Prostate gland (tissue), 2 donors: ENCODE data around the gene ZFP1. TPM values are rescaled to one million over a fixed set of nuclear protein-coding genes. Genes with fewer than 3 reads are reported as not detected.

Experiments used
- DNase-seq: peaks from one replicate; pipeline ENCODE4 v3.0.0-alpha.2; 2019; ENCODE audit warnings: low spot score
- H3K27ac ChIP-seq, 2 donors: fragments of 200-600 bp; sonication (generic); 2 replicates each; pipeline ENCODE4 v1.5.1; 2017 to 2019
- H3K27me3 ChIP-seq: fragments of 200-600 bp; sonication (generic); replicated peaks from 2 replicates; pipeline ENCODE4 v1.5.1; 2019; ENCODE audit not compliant: insufficient read depth
- H3K36me3 ChIP-seq, 2 donors: fragments of 200-600 bp; sonication (generic); 1 replicate in 1 of 2; 2 replicates in 1 of 2; pipeline versions ENCODE4 v1.5.1 to v1.8.1; 2017 to 2019
- H3K4me1 ChIP-seq: fragments of 200-600 bp; sonication (generic); replicated peaks from 2 replicates; pipeline ENCODE4 v1.5.1; 2019
- H3K4me3 ChIP-seq, 2 donors: fragments of 200-600 bp; sonication (generic); 2 replicates each; pipeline ENCODE4 v1.5.1; 2017 to 2019
- H3K9me3 ChIP-seq: fragments of 200-600 bp; sonication (generic); 2 replicates; pipeline ENCODE4 v1.5.1; 2017
- CTCF ChIP-seq, 4 experiments: fragments of 200-600 bp in 2 of 4; fragments of 450-650 bp in 2 of 4; sonication (generic) in 2 of 4; IDR thresholded peaks; 1 replicate in 3 of 4; 2 replicates in 1 of 4; pipeline ENCODE4 v1.5.1; 2016 to 2019; ENCODE audit warnings: antibody characterized with exemption in 4 of 4, mild to moderate bottlenecking in 2 of 4, moderate library complexity in 2 of 4
- POLR2A ChIP-seq: fragments of 450-650 bp; IDR thresholded peaks from one replicate; pipeline ENCODE4 v1.6.1; 2016; ENCODE audit warnings: antibody characterized with exemption, mild to moderate bottlenecking
- POLR2AphosphoS5 ChIP-seq: sonication (generic); formaldehyde crosslinking; IDR thresholded peaks from one replicate; pipeline ENCODE4 v1.6.1; 2017; ENCODE audit warnings: antibody characterized with exemption
- WGBS: methylation state at CpG from one replicate; pipeline ENCODE4 v1.1.5; 2018; 5-methylcytosine and 5-hydroxymethylcytosine counted together
- intact Hi-C: fragments of 100-400 bp; cut with DNase I; formaldehyde crosslinking; loops from one replicate; pipeline ENCODE4 v1.14.2; 2022
- total RNA-seq, 2 donors: library from RNA; depleted of rRNA; stranded (reverse); fragments of >200 nt; gene quantifications; one replicate each; pipeline ENCODE4 v1.1.0, GENCODE V29; 2016

Gene ZFP1
- total RNA-seq, 2 donors from 2014 or later, result 9.8 to 10.3 TPM

GRCh38 chr16:75101635-75102034 lies 46.7 kb upstream of the ZFP1 start:
- WGBS, result 96% methylated on average over 3 of the region's 3 CpGs
- DNase-seq, result no peak
- intact Hi-C loops, result loop anchor here (10.0 kb wide), 1 partner anchor 57 kb away; no protein-coding TSS in a partner anchor
- Histone ChIP-seq H3K4me3 (no peak overlapping the region), H3K27me3 (no peaks in the 10 kb centered on the region), H3K36me3 (no peaks in the 10 kb centered on the region), H3K27ac (no peak overlapping the region), H3K4me1 (peaks cover 9% of the 10 kb centered on the region), H3K9me3 (no peaks in the 10 kb centered on the region)
- no peak for TF ChIP-seq POLR2AphosphoS5
- TF ChIP-seq POLR2A, result no peak
- TF ChIP-seq CTCF (IDR thresholded peaks at IDR 0.05), result no peak

- no peaks in the 10 kb centered on the region for H3K36me3 ChIP-seq
- WGBS, result 96% methylated on average over 9 of the region's 9 CpGs
- H3K9me3 ChIP-seq, result no peaks in the 10 kb centered on the region
- DNase-seq, result no peak
- no peaks in the 10 kb centered on the region for H3K27me3 ChIP-seq
- H3K27ac ChIP-seq, result no peak overlapping the region
- H3K4me3 ChIP-seq, result no peak overlapping the region
- intact Hi-C loops, result loop anchor here (10.0 kb wide), 1 partner anchor 58 kb away; no protein-coding TSS in a partner anchor
- no peak for TF ChIP-seq CTCF (IDR thresholded peaks at IDR 0.05)
- TF ChIP-seq POLR2AphosphoS5, result no peak
- TF ChIP-seq POLR2A, result no peak
- peaks cover 3% of the 10 kb centered on the region for H3K4me1 ChIP-seq
Measured at GRCh38 chr16:75102595-75102994, 45.7 kb upstream of the ZFP1 start.

GRCh38 chr16:75103994-75104393 lies 44.3 kb upstream of the ZFP1 start:
- no peak overlapping the region for H3K4me3 ChIP-seq
- no peaks in the 10 kb centered on the region for H3K9me3 ChIP-seq
- DNase-seq, result no peak
- no peaks in the 10 kb centered on the region for H3K36me3 ChIP-seq
- no peaks in the 10 kb centered on the region for H3K4me1 ChIP-seq
- TF ChIP-seq CTCF (IDR thresholded peaks at IDR 0.05) (no peak), POLR2A (no peak), POLR2AphosphoS5 (no peak)
- WGBS, result 98% methylated on average over 5 of the region's 5 CpGs
- H3K27ac ChIP-seq, result no peak overlapping the region
- H3K27me3 ChIP-seq, result no peaks in the 10 kb centered on the region
- intact Hi-C loops, result loop anchor here (10.0 kb wide), 1 partner anchor 59 kb away; no protein-coding TSS in a partner anchor

- no peak for TF ChIP-seq CTCF (IDR thresholded peaks at IDR 0.05)
- TF ChIP-seq POLR2A, result no peak
- TF ChIP-seq POLR2AphosphoS5, result no peak
- Histone ChIP-seq H3K9me3 (no peaks in the 10 kb centered on the region), H3K27ac (no peak overlapping the region), H3K4me1 (no peaks in the 10 kb centered on the region), H3K4me3 (no peak overlapping the region), H3K36me3 (no peaks in the 10 kb centered on the region), H3K27me3 (no peaks in the 10 kb centered on the region)
- DNase-seq, result no peak
- intact Hi-C loops, result loop anchor here (10.0 kb wide), 1 partner anchor 60 kb away; no protein-coding TSS in a partner anchor
- WGBS, result 94% methylated on average over 11 of the region's 11 CpGs
Measured at GRCh38 chr16:75104836-75105235, 43.5 kb upstream of the ZFP1 start.

- Histone ChIP-seq H3K4me3 (no peak overlapping the region), H3K36me3 (no peaks in the 10 kb centered on the region), H3K27ac (peak overlapping the region in 1 of 2 donors; percentile 32), H3K27me3 (no peaks in the 10 kb centered on the region), H3K9me3 (no peaks in the 10 kb centered on the region), H3K4me1 (no peaks in the 10 kb centered on the region)
- intact Hi-C loops, result loop anchor here (10.0 kb wide), 1 partner anchor 61 kb away; no protein-coding TSS in a partner anchor
- TF ChIP-seq CTCF (IDR thresholded peaks at IDR 0.05) (no peak), POLR2A (no peak), POLR2AphosphoS5 (no peak)
- no peak for DNase-seq
- 44% methylated on average over 10 of the region's 10 CpGs for WGBS
Measured at GRCh38 chr16:75105306-75106061, 42.8 kb upstream of the ZFP1 start.
